H9 (cell line): ENCODE measurements around the gene DMRT1. TPM values are rescaled to one million over a fixed set of nuclear protein-coding genes. Genes with fewer than 3 reads are reported as not detected.

Experiments used
- DNase-seq: peaks from one replicate; pipeline ENCODE4 v3.0.0-alpha.2; 2017
- H2AFZ ChIP-seq: one replicate; pipeline ENCODE4 v1.6.1; 2013; ENCODE audit warnings: mild to moderate bottlenecking, low read length, control low read depth, moderate library complexity
- H2AK5ac ChIP-seq: 2 replicates; pipeline ENCODE4 v1.6.1; 2013; ENCODE audit warnings: low read length, control low read depth, mixed read lengths; ENCODE audit not compliant: insufficient read length
- H2BK120ac ChIP-seq: one replicate; pipeline ENCODE4 v1.6.1; 2013; ENCODE audit warnings: low read depth, mild to moderate bottlenecking, low read length, control low read depth, inconsistent platforms; ENCODE audit not compliant: poor library complexity, severe bottlenecking
- H2BK12ac ChIP-seq: 2 replicates; pipeline ENCODE4 v1.6.1; 2013; ENCODE audit warnings: low read length, control low read depth, mixed read lengths, low read depth; ENCODE audit not compliant: insufficient read length
- H2BK15ac ChIP-seq: 2 replicates; pipeline ENCODE4 v1.6.1; 2013; ENCODE audit warnings: low read depth, low read length, control low read depth
- H2BK20ac ChIP-seq: one replicate; pipeline ENCODE4 v1.6.1; 2013; ENCODE audit warnings: low read depth, mild to moderate bottlenecking, low read length, control low read depth, inconsistent platforms; ENCODE audit not compliant: poor library complexity, severe bottlenecking
- H2BK5ac ChIP-seq: 2 replicates; pipeline ENCODE4 v1.6.1; 2013; ENCODE audit warnings: low read length, control low read depth, mixed read lengths; ENCODE audit not compliant: insufficient read length
- H3K14ac ChIP-seq: 2 replicates; pipeline ENCODE4 v1.6.1; 2013; ENCODE audit warnings: low read length, control low read depth; ENCODE audit not compliant: insufficient read depth
- H3K18ac ChIP-seq: 2 replicates; pipeline ENCODE4 v1.6.1; 2013; ENCODE audit warnings: low read depth, mild to moderate bottlenecking, mixed read lengths, low read length, control low read depth; ENCODE audit not compliant: insufficient read length
- H3K23ac ChIP-seq: 2 replicates; pipeline ENCODE4 v1.6.1; 2013; ENCODE audit warnings: low read length, control low read depth, mixed read lengths, low read depth; ENCODE audit not compliant: insufficient read length
- H3K23me2 ChIP-seq: 2 replicates; pipeline ENCODE4 v1.6.1; 2013; ENCODE audit warnings: low read depth, mild to moderate bottlenecking, mixed read lengths, low read length, control low read depth; ENCODE audit not compliant: insufficient read length, poor library complexity, severe bottlenecking
- H3K27ac ChIP-seq: 2 replicates; pipeline ENCODE4 v1.5.1; 2013; ENCODE audit warnings: low read length, control low read depth, mixed read lengths, low read depth; ENCODE audit not compliant: insufficient read length
- H3K27me3 ChIP-seq: 2 replicates; pipeline ENCODE4 v1.6.1; 2013; ENCODE audit warnings: low read length, control low read depth, inconsistent platforms; ENCODE audit not compliant: insufficient read depth
- H3K4ac ChIP-seq: 2 replicates; pipeline ENCODE4 v1.6.1; 2013; ENCODE audit warnings: low read depth, mild to moderate bottlenecking, control low read depth, inconsistent platforms, low read length, moderate library complexity
- H3K4me1 ChIP-seq: 2 replicates; pipeline ENCODE4 v1.6.1; 2013; ENCODE audit warnings: low read length, control low read depth, inconsistent platforms; ENCODE audit not compliant: insufficient read depth
- H3K4me2 ChIP-seq: 2 replicates; pipeline ENCODE4 v1.6.1; 2013; ENCODE audit warnings: low read length, control low read depth, mixed read lengths; ENCODE audit not compliant: insufficient read length, insufficient read depth
- H3K56ac ChIP-seq: 2 replicates; pipeline ENCODE4 v1.6.1; 2013; ENCODE audit warnings: low read depth, mild to moderate bottlenecking, mixed read lengths, low read length, control low read depth; ENCODE audit not compliant: insufficient read length
- H3K79me1 ChIP-seq: 2 replicates; pipeline ENCODE4 v1.6.1; 2013; ENCODE audit warnings: low read depth, mild to moderate bottlenecking, moderate library complexity, low read length, control low read depth, inconsistent platforms; ENCODE audit not compliant: insufficient read depth, poor library complexity, severe bottlenecking
- H3K79me2 ChIP-seq: 2 replicates; pipeline ENCODE4 v1.6.1; 2013; ENCODE audit warnings: low read length, control low read depth, inconsistent platforms; ENCODE audit not compliant: insufficient read depth
- H3K9ac ChIP-seq: 2 replicates; pipeline ENCODE4 v1.6.1; 2013; ENCODE audit warnings: low read length, control low read depth, mixed read lengths; ENCODE audit not compliant: insufficient read length; ENCODE audit errors: extremely low read depth
- H3K9me3 ChIP-seq: one replicate; pipeline ENCODE4 v1.6.1; 2013; ENCODE audit warnings: low read depth, low read length, inconsistent platforms; ENCODE audit not compliant: control insufficient read depth
- H3T11ph ChIP-seq: one replicate; pipeline ENCODE4 v1.6.1; 2013; ENCODE audit warnings: mild to moderate bottlenecking, low read length, control low read depth, inconsistent platforms
- H4K20me1 ChIP-seq: one replicate; pipeline ENCODE4 v1.6.1; 2013; ENCODE audit not compliant: control insufficient read depth, insufficient read length, insufficient read depth
- H4K5ac ChIP-seq: 2 replicates; pipeline ENCODE4 v1.6.1; 2013; ENCODE audit warnings: low read depth, mild to moderate bottlenecking, mixed read lengths, low read length, control low read depth; ENCODE audit not compliant: insufficient read length
- H4K8ac ChIP-seq: replicated peaks from 2 replicates; pipeline ENCODE4 v1.6.1; 2013; ENCODE audit warnings: low read length, control low read depth, mixed read lengths, low read depth; ENCODE audit not compliant: insufficient read length
- H4K91ac ChIP-seq: 2 replicates; pipeline ENCODE4 v1.6.1; 2013; ENCODE audit warnings: low read depth, mild to moderate bottlenecking, moderate library complexity, mixed read lengths, low read length, control low read depth; ENCODE audit not compliant: insufficient read length
- H3K27ac Mint-ChIP-seq, 3 experiments: 2 replicates in 2 of 3; 3 replicates in 1 of 3; pipeline ENCODE4 v1.8.0; 2020 to 2021; ENCODE audit warnings: mixed read lengths in 3 of 3, mild to moderate bottlenecking in 1 of 3, moderate library complexity in 1 of 3
- H3K27me3 Mint-ChIP-seq: 2 replicates; pipeline ENCODE4 v1.8.0; 2021; ENCODE audit warnings: low read depth, mild to moderate bottlenecking, moderate library complexity, mixed read lengths
- H3K36me3 Mint-ChIP-seq, 3 experiments: 2 replicates in 2 of 3; 3 replicates in 1 of 3; pipeline ENCODE4 v1.8.0; 2020 to 2021; ENCODE audit warnings: low read depth in 3 of 3, mixed read lengths in 3 of 3; ENCODE audit not compliant: insufficient read depth in 1 of 3
- H3K4me1 Mint-ChIP-seq, 2 experiments: 2 replicates each; pipeline ENCODE4 v1.8.0; 2020; ENCODE audit warnings: mixed read lengths in 2 of 2
- H3K4me3 Mint-ChIP-seq, 2 experiments: 2 replicates in 1 of 2; 3 replicates in 1 of 2; pipeline ENCODE4 v1.8.0; 2020 to 2021; ENCODE audit warnings: mild to moderate bottlenecking in 2 of 2, mixed read lengths in 2 of 2, moderate library complexity in 1 of 2
- H3K9me3 Mint-ChIP-seq, 2 experiments: 2 replicates in 1 of 2; 3 replicates in 1 of 2; pipeline ENCODE4 v1.8.0; 2020; ENCODE audit warnings: mild to moderate bottlenecking in 2 of 2, mixed read lengths in 2 of 2, moderate library complexity in 1 of 2
- WGBS: extraction: QIAGEN DNeasy Blood & Tissue Kit; methylation state at CpG from one replicate; pipeline ENCODE4 v1.1.7; 2013; ENCODE audit warnings: missing lambda C conversion rate, low lambda C conversion rate, mixed read lengths; ENCODE audit not compliant: insufficient read length; ENCODE audit errors: extremely low coverage; 5-methylcytosine and 5-hydroxymethylcytosine counted together
- total RNA-seq: library from RNA; stranded (reverse); gene quantifications from 2 replicates; pipeline ENCODE4 v1.2.1, GENCODE V29; 2021
- TF ChIP-seq, protein P1 (sequence below): fragments of 200-600 bp; sonication (generic); conservative IDR thresholded peaks from 3 replicates; pipeline ENCODE4 v1.8.0; 2021; ENCODE audit warnings: antibody characterized with exemption, mild to moderate bottlenecking

The DMRT1 gene
- total RNA-seq, 1 experiment from 2014 or later, result not detected

DNA sequence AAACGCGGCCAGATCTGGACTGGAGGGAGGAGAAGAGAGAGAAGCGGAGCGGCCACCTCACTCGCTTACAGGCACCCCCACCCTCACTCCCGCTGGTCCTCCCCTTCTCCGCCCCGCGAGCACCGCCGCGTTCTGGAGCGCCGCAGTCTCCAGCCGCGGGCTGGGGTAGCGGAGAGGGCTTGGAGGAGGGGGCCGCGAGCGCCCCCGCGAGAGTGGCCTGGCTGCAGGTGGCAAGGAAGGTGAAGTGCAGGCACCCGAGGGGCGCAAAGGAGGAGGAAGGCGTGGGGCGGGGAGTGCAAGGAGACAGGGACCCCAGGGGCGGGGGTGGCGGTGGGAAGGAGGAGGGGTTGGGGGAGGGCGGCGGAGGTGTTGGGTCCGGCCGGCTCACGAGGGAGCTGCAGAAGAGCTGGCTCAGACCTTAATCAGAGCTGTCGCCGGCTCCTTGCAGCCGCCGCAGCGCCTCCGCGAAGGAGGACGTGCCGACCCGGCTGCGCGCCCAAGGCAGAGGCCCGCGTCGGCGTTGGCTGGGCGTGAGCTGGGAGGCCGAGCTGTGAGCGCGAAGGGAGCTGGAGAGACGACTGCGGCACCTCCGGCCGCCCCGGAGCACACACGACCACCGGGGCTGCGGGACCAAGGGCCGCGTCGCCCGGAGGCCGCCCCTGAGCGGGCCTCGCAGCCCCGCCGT lies 134.9 kb downstream of the DMRT1 start, which contains the start of gene DMRT3:
TSS of gene DMRT3 (plus strand) at position 398 of the 685 bp plus-strand sequence. CDS start 347 bp downstream, outside the sequence.
- Histone ChIP-seq H2AFZ (no peak within 1 kb of the TSS), H3T11ph (no peak within 1 kb of the TSS), H3K23ac (no peak within 1 kb of the TSS), H2BK120ac (no peak within 1 kb of the TSS), H3K79me1 (no peaks in the 10 kb centered on the region), H3K79me2 (no peaks in the 10 kb centered on the region), H3K27ac (no peak within 1 kb of the TSS), H2BK5ac (no peak within 1 kb of the TSS), H4K8ac (no peak within 1 kb of the TSS), H2AK5ac (no peak within 1 kb of the TSS), H4K5ac (no peak within 1 kb of the TSS), H3K4ac (no peak within 1 kb of the TSS), H2BK20ac (no peak within 1 kb of the TSS), H2BK15ac (no peak within 1 kb of the TSS), H3K9me3 (no peaks in the 10 kb centered on the region), H3K4me2 (peak within 1 kb of the TSS; percentile 66), H3K4me1 (no peaks in the 10 kb centered on the region), H3K23me2 (peaks cover 18% of the 10 kb centered on the region), H3K18ac (no peak within 1 kb of the TSS), H4K20me1 (no peaks in the 10 kb centered on the region), H4K91ac (no peak within 1 kb of the TSS), H3K27me3 (peaks cover 79% of the 10 kb centered on the region), H3K14ac (no peak within 1 kb of the TSS; the same call in 1 of the 2 replicates), H3K56ac (no peak within 1 kb of the TSS), H2BK12ac (no peak within 1 kb of the TSS), H3K9ac (no peak within 1 kb of the TSS)
- WGBS, result no CpG with 5 or more reads among the region's 70 CpGs
- Mint-ChIP-seq H3K4me3 (peak within 1 kb of the TSS; percentile 46 to 80), H3K4me1 (peaks cover 31 to 40% of the 10 kb centered on the region in 2 experiments), H3K27ac (no peak within 1 kb of the TSS), H3K27me3 (peaks cover 96% of the 10 kb centered on the region), H3K9me3 (peaks cover 0 to 2% of the 10 kb centered on the region in 2 experiments; a peak in 2 of 5 replicates), H3K36me3 (no peaks in the 10 kb centered on the region)
- TF ChIP-seq, protein P1, sequence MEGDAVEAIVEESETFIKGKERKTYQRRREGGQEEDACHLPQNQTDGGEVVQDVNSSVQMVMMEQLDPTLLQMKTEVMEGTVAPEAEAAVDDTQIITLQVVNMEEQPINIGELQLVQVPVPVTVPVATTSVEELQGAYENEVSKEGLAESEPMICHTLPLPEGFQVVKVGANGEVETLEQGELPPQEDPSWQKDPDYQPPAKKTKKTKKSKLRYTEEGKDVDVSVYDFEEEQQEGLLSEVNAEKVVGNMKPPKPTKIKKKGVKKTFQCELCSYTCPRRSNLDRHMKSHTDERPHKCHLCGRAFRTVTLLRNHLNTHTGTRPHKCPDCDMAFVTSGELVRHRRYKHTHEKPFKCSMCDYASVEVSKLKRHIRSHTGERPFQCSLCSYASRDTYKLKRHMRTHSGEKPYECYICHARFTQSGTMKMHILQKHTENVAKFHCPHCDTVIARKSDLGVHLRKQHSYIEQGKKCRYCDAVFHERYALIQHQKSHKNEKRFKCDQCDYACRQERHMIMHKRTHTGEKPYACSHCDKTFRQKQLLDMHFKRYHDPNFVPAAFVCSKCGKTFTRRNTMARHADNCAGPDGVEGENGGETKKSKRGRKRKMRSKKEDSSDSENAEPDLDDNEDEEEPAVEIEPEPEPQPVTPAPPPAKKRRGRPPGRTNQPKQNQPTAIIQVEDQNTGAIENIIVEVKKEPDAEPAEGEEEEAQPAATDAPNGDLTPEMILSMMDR, result peak; percentile 17; the same call in 1 of the 3 replicates
- peak; percentile 86 for DNase-seq
